Upper lobe of right lung (tissue), 1 donor: ENCODE measurements around the gene HES2. TPM values are rescaled to one million over a fixed set of nuclear protein-coding genes. Genes with fewer than 3 reads are reported as not detected.

Experiments
- microRNA-seq: library from miRNA; unstranded; fragments of <30 nt; microRNA quantifications from one replicate; pipeline ENCODE4 v1.2.0, GENCODE V29; 2020; ENCODE audit warnings: borderline microRNAs expressed
- total RNA-seq: library from RNA; stranded (reverse); fragmentation: NEBNext Ultra II Directional; extraction: Animal tissue kit (Norgen Biotek cat#: 25700); gene quantifications from one replicate; pipeline ENCODE4 v1.2.1, GENCODE V29; 2021
- donor health status: DM: no; HTN: yes; CAD: no; lungs with severe emphysema.

HES2 gene
- total RNA-seq, 1 donor from 2014 or later = 5.7 TPM

Small RNA genes lying within 50 kb of the gene (microRNA-seq; reads per million reads assigned to microRNA genes)
- not detected for gene MIR4252

Other genes starting within 250 kb of the HES2 start
- gene CHD5, start 239.6 kb downstream of the HES2 start, total RNA-seq = 0.23 TPM
- 308 TPM for gene RPL22, start 220.3 kb downstream of the HES2 start, total RNA-seq
- gene RNF207, start 213.8 kb downstream of the HES2 start, total RNA-seq = 12.7 TPM
- 56.9 TPM for gene ICMT, start 184.0 kb downstream of the HES2 start, total RNA-seq
- not detected for gene HES3, start 175.7 kb downstream of the HES2 start, total RNA-seq
- gene GPR153, start 158.8 kb downstream of the HES2 start, total RNA-seq = 16.9 TPM
- 22.8 TPM for gene ACOT7, start 26.2 kb downstream of the HES2 start, total RNA-seq
- gene ESPN, start 4.9 kb upstream of the HES2 start, total RNA-seq = 4.3 TPM
- 10.0 TPM for gene TNFRSF25, start 46.3 kb upstream of the HES2 start, total RNA-seq
- gene PLEKHG5, start 71.7 kb upstream of the HES2 start, total RNA-seq = 12.2 TPM
- gene NOL9, start 134.6 kb upstream of the HES2 start, total RNA-seq = 23.6 TPM
- gene TAS1R1, start 135.4 kb upstream of the HES2 start, total RNA-seq = not detected
- 31.5 TPM for gene ZBTB48, start 160.1 kb upstream of the HES2 start, total RNA-seq
- gene KLHL21, start 182.9 kb upstream of the HES2 start, total RNA-seq = 21.8 TPM
- gene PHF13, start 193.8 kb upstream of the HES2 start, total RNA-seq = 10.8 TPM
- gene THAP3, start 204.9 kb upstream of the HES2 start, total RNA-seq = 15.3 TPM